PFSK-1 (cell line): Measurements from ENCODE around the gene STX18.

Experiments used
- FOXP2 ChIP-seq: optimal IDR thresholded peaks from 2 replicates; pipeline ENCODE3; 2011; ENCODE audit warnings: borderline replicate concordance, control low read depth, inconsistent platforms; ENCODE audit not compliant: insufficient read depth; ENCODE audit errors: extremely low read length, extremely low read depth
- POLR2AphosphoS5 ChIP-seq: IDR thresholded peaks from 2 replicates; pipeline ENCODE4 v1.6.1; 2012; ENCODE audit warnings: low read depth, mild to moderate bottlenecking, control low read depth, low read length, moderate library complexity
- REST ChIP-seq, 2 experiments: IDR thresholded peaks; 2 replicates each; pipeline versions ENCODE4 v1.6.1 to v1.8.0; 2011 to 2012; ENCODE audit warnings: low read depth in 2 of 2, low read length in 2 of 2, control low read depth in 1 of 2, inconsistent platforms in 1 of 2, mild to moderate bottlenecking in 1 of 2, moderate library complexity in 1 of 2; ENCODE audit not compliant: insufficient read depth in 1 of 2
- SIN3A ChIP-seq: IDR thresholded peaks from 2 replicates; pipeline ENCODE4 v1.6.1; 2012; ENCODE audit warnings: mild to moderate bottlenecking, low read length, moderate library complexity, borderline replicate concordance; ENCODE audit not compliant: insufficient read depth
- TAF1 ChIP-seq: IDR thresholded peaks from 2 replicates; pipeline ENCODE4 v1.6.1; 2012; ENCODE audit warnings: low read length, control low read depth, borderline replicate concordance; ENCODE audit not compliant: insufficient read depth

- no peak for TF ChIP-seq REST (IDR thresholded peaks at IDR 0.05; ENCODE audit: insufficient read depth in 1 of 2, low read depth in 2 of 2, low read length in 2 of 2)
- no peak for TF ChIP-seq POLR2AphosphoS5
- no peak for TF ChIP-seq TAF1
- TF ChIP-seq SIN3A = no peak
- no peak for TF ChIP-seq FOXP2
Measured at GRCh38 chr4:4521136-4521535, 20.7 kb downstream of the STX18 start.
